Left lobe of liver (tissue), 2 donors: ENCODE measurements around the gene COX14. TPM values are rescaled to one million over a fixed set of nuclear protein-coding genes. Genes with fewer than 3 reads are reported as not detected.
"Not testable (repeated sequence)": the region's sequence is repeated elsewhere in the genome, so short reads cannot be mapped to it uniquely, and the experiment has no call there.

ENCODE experiments used
- ATAC-seq: fragments of 200-7000 bp; cut with Tn5 transposase; one replicate; pipeline ENCODE4 v1.9.1; 2020; ENCODE audit warnings: mild to moderate bottlenecking, moderate library complexity
- DNase-seq: peaks from one replicate; pipeline ENCODE4 v3.0.0-alpha.2; 2020; ENCODE audit warnings: low spot score
- total RNA-seq: library from RNA; stranded (reverse); gene quantifications from one replicate; pipeline ENCODE4 v1.2.1, GENCODE V29; 2021
- donor health status: DM: no; HTN: no; CAD: no; lungs with moderate emphysema.
- donor health status: DM: no; HTN: yes; CAD: no.

The COX14 gene
- total RNA-seq, 1 donor from 2014 or later: 57.0 TPM

DNA sequence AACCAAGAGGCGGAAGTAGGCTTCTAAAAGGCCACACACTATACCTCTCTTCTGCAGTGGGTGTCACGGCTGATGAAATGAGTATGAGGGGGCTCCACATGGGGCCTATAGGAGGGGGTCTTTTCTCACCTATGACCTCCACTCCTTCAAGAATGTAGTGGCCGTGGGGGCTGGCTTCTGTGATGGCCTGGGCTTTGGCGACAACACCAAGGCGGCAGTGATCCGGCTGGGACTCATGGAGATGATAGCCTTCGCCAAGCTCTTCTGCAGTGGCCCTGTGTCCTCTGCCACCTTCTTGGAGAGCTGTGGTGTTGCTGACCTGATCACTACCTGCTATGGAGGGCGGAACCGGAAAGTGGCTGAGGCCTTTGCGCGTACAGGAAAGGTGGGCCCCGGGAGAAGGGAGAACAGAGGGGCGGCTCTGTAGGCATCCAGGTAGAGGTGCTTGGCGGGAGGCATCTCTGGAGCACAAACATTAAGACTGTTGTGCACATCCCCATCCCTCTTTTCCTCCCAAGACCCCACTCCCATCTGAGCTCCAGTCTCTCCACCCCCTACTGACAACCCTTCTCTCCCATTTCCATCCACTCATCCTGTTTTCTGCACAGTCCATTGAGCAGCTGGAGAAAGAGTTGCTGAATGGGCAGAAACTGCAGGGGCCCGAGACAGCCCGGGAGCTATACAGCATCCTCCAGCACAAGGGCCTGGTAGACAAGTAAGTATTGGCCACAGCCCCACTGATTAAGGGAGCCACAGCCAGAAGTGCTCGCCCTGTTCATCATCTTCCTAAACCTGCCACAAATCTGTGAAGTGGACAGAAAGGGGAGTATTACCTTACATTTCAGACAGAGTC lies 4.4 kb upstream of the COX14 start:
- ATAC-seq (no peak), DNase-seq (no peak)

DNA sequence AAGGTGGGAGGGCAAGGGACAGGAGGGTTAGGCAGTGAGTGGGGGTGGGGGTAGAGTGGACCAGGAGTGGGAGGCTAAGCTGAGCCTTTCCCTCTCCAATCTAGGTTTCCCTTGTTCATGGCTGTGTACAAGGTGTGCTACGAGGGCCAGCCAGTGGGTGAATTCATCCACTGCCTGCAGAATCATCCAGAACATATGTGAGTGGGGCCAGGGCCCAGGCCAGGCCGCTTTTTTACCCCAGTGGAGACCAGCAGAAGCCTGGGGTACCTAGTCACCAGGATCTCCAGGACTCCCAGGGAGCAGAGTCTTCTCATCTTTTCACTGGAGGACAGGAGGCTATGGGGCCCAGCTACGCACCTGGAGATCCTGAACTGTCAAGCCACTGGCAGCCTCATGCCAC lies 2.7 kb upstream of the COX14 start:
- no peak for DNase-seq

DNA sequence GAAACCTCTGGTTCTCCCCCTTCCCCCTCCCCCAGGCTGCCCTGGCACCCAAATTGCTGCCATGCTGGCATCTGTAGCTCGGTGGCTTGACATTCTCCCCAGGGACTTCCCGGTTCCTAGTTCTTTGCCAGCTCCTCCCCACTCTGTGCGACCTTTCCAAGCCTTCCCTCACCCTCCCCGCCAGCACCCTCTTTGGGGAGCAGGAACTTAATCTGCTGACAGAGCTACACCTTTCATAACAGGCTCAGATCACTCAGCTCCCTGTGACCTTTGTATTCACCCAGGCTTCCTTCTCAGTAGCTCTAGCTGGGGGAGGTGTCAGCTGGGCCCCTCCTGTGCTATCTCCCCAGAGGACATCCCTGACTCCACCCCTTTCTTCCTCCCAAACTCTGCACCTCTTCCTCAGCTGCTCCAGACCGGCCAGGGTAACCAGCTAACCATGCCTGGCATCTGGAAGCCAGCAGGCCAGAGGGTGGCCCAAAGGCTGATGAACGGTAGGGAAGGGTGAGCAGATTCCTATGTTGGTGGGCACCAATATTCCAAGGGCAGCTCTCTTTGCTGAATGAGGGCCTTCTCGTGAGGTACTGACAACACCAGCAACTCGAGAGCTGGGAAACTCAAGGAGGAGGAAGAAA lies 1.8 kb upstream of the COX14 start:
- DNase-seq (peak; percentile 92), ATAC-seq (peak; percentile 50)

More for the DNA sequence above, 2.7 kb upstream of the COX14 start:
- no peak for ATAC-seq

DNA sequence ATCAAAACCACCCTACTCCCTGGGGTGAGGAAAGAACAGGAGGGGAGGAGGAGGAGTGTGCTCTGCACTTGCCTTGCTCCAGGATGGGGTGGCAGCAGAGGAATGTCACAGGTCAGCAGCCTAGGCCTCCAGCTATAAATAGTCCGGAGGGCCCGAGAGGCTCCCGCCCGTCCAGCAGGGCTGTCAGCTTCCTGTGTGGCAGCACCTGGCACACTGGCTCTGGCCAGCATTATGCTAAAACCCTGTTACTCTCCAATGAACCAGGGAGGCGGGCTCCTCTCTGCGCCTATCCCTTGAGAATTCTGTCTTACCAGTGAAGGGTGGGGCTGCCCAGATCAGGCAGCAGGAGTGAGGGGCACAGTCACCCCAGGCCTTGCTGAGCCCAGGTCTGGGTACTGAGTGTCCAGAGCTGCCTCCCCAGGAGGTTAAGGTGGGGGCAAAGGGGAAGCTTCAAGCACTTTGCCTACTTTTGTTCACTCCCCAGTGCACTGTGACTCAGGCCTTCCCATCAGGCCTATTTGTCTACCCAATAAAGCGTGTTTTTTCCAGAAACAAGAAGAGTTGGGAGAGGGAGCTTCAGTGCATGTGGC lies 1.2 kb upstream of the COX14 start:
- ATAC-seq (peak; percentile 51), DNase-seq (peak; percentile 86)

DNA sequence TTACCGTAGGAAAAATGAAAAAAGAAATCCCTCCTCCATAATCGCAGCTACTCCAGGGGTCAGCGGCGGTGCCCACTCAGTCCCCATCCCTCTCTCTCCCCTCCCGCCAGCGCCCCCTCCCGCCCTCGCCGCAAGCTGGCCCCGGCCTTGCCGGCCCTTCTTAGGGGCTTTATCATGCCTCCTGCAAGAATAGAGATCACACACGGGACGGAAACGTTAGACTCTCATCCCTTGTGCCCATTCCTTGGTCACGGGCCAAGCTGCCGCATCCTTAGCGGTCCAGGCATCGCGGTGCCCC lies 692 bp upstream of the COX14 start:
- DNase-seq (no peak), ATAC-seq (peak; percentile 2)

DNA sequence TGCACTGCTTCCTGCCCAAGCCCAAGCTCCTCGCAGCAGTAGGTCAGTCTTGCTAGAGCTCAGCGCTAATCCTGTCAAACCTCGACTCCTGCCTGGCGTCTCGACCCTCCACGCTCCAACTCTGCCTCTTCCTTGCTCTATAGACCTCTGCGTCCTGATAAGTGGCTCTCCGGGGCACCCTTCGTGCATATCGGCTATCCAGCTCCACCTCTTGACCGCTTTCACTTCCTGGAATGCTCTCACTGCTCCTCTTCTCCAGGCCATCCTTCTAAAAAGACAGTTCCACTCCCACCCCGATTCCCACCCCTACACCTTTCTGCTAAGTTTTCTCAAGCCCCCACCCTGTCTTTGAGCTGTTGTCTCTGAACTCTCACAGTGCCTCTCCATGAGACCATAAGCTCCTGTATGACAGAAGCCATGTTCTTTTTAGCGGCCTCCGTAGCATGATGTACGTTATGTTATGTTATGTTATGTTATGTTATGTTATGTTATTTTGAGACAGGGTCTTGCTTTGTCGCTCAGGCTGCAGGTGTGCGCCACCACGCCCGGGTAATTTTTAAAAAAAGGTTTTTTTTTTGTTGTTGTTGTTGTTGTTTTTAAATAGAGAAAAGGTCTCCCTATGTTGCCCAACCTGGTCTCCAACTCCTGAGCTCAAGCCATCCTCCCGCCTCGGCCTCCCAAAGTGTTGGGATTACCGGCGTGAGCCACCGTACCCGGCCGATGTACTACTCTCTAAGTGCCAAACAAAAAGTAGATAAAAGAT lies 601 bp downstream of the COX14 start:
- DNase-seq (no peak), ATAC-seq (peak; percentile 3)

DNA sequence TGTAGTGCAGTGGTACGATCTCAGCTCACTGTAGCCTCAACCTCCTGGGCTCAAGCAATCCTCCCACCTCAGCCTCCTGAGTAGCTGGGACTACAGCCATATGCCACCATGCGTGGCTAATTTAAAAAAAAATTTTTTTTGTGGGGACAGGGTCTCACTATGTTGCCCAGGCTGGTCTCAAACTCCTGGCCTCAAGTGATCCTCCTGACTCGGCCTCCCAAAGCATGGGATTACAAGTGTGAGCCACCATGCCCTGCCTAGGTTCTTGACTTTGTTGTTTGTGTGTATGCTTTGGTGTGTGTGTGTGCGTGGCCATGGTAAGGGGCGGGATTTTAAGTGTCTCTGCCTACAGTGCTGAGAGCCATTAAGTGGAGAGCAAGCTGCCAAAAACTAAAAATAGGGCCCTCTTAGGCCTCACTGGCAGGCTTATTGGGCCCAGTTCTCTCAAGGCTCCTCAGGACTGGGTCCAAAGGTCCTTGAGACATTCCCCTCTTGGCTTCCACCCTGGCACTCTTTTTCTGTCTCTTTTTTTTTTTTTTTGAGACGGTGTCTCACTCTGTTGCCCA lies 5.1 kb downstream of the COX14 start:
- DNase-seq (no peak), ATAC-seq (peak; percentile 4)

DNA sequence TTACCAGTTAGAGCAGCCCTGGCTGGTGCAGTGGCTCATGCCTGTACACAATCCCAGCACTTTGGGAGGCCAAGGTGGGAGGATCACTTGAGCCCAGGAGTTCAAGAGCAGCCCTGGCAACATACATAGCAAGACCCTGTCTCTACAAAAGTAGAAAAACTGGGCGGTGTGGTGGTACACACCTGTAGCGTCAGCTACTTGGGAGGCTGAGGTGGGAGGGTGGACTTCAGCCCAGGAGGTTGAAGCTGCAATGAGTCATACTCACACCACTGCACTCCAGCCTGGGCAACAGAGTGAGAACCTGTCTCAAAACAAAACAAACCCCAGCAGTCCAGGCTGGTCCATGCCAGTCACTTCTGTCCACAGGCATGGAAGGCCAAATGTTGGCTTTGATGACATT lies 7.4 kb downstream of the COX14 start:
- DNase-seq (no peak), ATAC-seq (peak; percentile 32)

DNA sequence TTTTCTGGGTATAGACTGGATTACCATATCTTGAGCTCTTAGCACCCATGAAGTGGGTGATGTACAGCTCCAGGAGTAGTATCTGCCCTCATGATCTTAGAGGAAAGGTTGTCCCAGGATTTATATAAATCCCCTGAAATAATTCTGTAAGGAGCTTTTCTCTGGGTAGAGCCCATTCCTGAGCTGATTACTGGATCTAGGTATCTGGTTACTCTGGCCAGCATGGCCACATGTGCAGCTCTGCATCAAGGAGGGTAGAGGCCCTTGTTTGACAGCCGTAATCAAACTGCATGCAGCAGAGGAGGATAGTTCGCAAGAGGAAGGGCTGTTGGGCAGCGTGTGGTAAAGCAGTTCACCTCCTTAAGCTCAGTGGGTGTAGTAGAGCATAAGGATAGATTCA lies 8.5 kb downstream of the COX14 start:
- ATAC-seq: no peak
- peak; percentile 24 for DNase-seq

DNA sequence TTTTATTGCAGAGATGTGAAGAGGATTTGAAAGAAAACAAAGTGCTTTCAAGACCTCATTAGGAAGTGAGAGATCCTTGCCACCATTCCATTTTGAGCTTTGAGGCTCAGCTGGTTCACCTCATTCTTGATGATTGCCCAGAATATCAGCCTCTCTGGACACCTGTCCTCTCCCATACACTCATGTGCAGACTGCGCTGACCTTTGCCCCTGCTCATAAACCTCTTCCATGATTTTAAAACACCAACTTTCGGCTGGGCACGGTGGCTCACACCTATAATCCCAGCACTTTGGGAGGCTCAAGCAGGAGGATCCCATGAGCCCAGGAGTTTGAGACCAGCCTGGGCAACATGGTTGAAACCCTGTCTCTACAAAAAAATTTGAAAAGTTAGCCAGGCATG lies 8.9 kb downstream of the COX14 start:
- ATAC-seq (no peak), DNase-seq (peak; percentile 35)

DNA sequence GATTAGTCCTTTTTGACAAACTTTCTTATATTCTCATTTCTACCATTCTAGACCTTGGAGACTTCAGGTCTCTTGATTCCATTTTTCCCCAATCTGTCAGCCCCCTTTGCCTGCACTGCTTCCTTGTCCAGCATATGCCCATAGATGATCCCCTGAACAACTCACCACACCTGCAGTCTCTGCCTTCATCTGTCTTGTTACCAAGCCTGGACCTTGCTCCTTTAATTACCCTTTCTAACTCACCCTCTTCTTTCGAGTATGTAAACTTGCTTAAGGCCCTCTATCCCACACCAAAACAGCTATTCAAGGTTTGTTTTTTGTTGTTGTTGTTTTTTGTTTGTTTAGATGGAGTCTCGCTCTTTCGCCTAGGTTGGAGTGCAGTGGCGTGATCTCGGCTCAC lies 9.6 kb downstream of the COX14 start:
- ATAC-seq (no peak), DNase-seq (no peak)

DNA sequence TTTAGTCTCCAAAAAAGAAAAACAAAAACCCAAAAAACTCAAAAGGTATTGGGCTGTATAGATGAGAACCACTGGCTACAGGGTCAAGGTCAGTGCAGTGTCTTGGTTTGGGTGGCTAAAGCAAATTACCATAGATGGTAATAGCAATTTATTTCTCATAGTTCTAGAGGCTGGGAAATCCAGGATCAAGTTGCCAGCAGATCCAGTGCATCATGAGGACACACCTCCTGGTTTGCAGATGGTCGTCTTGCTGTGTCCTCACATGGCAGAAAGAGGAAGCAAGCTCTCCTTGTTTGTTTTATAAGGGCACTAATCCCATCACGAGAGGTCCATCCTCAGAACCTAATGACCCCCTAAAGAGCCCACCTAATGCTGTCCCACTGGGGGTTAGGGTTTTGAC lies 11.2 kb downstream of the COX14 start:
- ATAC-seq (no peak), DNase-seq (no peak)

DNA sequence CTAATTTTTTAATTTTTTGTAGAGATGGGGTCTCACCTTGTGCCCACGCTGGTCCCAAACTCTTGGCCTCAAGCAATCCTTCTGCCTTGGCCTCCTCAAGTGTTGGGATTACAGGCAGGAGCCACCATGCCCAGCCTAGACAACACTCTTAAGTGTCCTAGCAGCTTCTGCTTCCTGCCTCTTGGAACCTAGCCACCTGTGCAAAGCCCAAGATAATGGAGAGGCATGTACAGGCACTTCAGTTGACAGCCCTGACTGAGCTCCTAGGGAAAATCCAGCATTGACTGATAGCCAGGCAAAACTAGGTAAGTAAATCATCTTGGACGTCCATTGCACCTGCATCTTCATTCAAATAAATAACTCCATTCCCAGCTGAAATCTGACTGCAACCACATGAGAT lies 15.5 kb downstream of the COX14 start:
- ATAC-seq (no peak), DNase-seq (no peak)

DNA sequence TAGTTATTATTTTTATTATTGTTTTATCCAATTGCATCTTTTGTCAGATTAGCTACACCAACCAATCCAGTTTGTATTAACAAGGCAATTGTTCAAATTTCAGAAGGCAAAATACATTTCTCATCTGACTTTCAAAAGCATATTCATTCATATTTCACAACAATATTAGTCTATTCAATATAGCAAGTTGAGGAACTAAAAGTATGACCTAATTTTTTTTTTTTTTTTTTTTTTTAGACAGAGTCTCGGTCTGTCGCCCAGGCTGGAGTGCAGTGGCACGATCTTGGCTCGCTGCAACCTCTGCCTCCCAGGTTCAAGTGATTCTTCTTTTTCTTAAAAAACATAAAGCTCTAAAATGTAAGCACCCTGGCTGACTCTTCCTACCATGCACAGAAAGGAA lies 17.3 kb downstream of the COX14 start:
- ATAC-seq (no peak), DNase-seq (no peak)

DNA sequence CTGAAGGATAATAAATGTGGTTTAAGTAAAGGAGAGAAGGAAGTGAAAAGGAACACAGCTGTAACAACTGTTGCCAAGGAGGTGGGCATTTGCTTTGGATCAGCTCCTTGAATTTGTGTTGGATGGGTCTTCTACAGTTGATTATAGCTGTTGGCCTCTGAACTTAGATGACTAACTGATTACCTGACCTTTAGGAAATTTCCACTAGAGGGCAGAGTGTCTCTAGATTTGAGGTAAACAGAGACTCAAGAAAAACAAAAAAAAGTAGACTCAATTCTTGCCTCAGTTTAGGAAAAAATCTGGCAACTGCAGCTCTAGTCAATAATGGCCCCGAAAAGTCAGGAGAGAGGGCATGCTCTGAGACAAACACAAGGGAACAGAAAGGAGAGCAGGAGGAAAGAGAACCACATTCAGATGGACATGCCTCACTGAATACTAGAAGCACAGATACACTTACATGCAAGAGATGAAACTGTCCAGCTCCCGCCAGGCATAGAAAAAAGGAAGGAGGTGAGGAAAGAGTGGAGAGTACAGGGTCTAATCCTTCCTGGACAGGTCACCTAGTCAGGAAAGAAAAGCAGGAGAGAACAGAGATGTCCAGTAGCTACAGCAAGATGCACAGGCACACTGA lies 20.6 kb downstream of the COX14 start:
- ATAC-seq (no peak), DNase-seq (no peak)

DNA sequence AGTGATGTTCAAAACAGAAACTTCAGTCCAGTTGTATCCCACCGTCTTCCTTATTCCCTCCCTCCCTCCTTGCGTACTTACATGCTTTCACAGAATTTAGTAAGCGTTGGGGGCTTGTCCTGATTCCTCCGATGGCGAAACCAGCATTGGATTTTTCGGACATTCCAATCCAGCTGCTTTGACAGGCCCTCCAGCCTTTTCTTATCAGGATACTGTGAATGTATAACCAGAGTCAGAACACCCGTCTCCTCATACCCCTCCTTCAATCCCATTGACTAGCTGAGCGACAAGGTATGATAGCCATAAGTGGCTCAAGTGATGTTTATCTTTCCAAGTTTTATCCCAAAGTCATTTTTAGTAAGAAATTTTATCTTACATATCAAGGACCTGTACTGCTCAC lies 31.0 kb downstream of the COX14 start:
- DNase-seq (no peak), ATAC-seq (no peak)

DNA sequence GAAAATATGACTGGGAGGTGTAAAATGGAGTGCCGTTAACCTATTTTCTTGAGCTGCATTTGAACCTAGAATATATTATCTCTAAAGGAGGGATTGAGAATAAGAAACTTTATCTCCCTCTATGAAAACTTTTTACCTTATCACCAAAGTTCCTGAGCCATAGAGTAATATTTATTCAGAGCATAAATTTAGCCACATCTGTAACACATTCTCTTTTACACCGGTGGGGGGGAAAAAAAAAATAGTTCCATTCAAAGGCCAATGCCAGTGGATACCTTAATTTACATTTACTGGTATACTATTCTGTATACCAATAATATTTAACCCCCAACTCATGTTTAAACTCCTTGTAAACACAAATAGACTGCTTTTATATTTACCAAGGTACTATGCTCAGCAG lies 33.4 kb downstream of the COX14 start:
- no peak for DNase-seq
- ATAC-seq: no peak

DNA sequence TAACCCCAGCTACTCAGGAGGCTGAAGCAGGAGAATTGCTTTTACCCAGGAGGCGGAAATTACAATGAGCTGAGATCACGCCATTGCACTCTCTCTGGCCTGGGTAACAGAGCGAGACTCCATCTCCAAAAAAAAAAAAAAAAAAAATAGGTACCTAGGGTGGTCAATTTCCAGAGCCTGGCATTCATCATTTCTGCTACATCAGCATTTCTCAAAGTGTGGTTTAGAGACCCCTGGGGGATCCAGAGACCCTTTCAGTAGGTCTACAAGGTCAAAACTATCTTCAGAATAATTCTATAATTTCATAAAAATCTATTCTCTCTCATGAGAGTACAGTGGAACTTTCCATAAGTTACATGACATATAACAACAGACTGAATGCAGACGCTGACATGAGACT lies 35.2 kb downstream of the COX14 start:
- DNase-seq (no peak), ATAC-seq (no peak)

DNA sequence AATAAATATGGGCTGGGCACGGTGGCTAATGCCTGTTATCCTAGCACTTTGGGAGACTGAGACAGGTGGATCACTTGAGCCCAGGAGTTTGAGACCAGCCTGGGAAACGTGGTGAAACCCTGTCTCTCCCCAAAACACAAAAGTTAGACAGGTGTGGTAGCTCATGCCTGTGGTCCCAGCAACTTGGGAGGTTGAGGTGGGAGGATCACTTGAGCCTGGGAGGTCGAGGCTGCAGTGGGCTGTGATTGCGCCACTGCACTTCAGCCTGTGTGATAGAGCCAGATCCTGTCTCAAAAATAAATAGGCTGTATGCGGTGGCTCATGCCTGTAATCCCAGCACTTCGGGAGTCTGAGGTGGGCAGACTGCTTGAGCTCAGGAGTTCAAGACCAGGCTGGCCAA lies 36.0 kb downstream of the COX14 start:
- DNase-seq, ATAC-seq: not testable (repeated sequence)

DNA sequence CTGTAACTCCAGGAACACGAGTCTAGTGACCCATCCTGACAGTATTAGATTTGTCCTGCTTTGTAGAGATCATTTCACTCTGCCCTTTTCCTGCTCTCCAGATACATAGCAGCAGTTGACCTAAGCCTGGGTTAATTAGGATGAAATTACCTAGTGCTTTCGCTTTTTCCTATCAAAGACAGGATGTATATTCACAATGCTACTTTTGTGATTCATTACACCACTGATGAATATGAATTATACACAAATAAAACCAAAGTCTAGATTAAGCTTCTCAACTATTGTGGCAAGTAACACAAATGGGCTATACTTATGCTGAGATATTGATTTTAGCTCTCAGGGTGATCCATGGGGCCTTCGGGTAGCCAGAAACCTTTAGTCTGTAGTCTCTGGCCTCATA lies 37.3 kb downstream of the COX14 start:
- DNase-seq (no peak), ATAC-seq (no peak)
